ENCODE data around the gene MIGA1.
A peak's percentile ranks its signal among the peaks of the same experiment; 100 is the strongest.
"Not testable (repeated sequence)": the region's sequence is repeated elsewhere in the genome, so short reads cannot be mapped to it uniquely, and the experiment has no call there.

MIGA1 gene

GRCh38 chr1:77802026-77802425 lies 22.6 kb downstream of the MIGA1 start:
- no peak for DNase-seq

- no peak for DNase-seq
These were observed 23.9 kb downstream of the MIGA1 start for GRCh38 chr1:77803371-77803770.

- not testable (repeated sequence) for DNase-seq
These were observed 30.5 kb downstream of the MIGA1 start for GRCh38 chr1:77809787-77810462.

GRCh38 chr1:77811589-77811988 lies 32.1 kb downstream of the MIGA1 start:
- DNase-seq = not testable (repeated sequence)

GRCh38 chr1:77817368-77818209 lies 38.1 kb downstream of the MIGA1 start:
- no peak for DNase-seq

GRCh38 chr1:77820121-77820520 lies 40.7 kb downstream of the MIGA1 start:
- no peak for DNase-seq

- DNase-seq = no peak
These were observed 44.6 kb downstream of the MIGA1 start for GRCh38 chr1:77824079-77824478.

GRCh38 chr1:77824694-77825093 lies 45.2 kb downstream of the MIGA1 start:
- DNase-seq = no peak

- DNase-seq = peak; percentile 22
These were observed 45.8 kb downstream of the MIGA1 start for GRCh38 chr1:77825131-77825709.

GRCh38 chr1:77826851-77827250 lies 47.4 kb downstream of the MIGA1 start:
- not testable (repeated sequence) for DNase-seq

GRCh38 chr1:77828098-77828497 lies 48.6 kb downstream of the MIGA1 start:
- no peak for DNase-seq

- no peak for DNase-seq
These were observed 50.4 kb downstream of the MIGA1 start for GRCh38 chr1:77829851-77830250.

- no peak for DNase-seq
These were observed 51.5 kb downstream of the MIGA1 start for GRCh38 chr1:77830946-77831345.

GRCh38 chr1:77831566-77831965 lies 52.1 kb downstream of the MIGA1 start:
- no peak for DNase-seq

GRCh38 chr1:77831976-77832711 lies 52.7 kb downstream of the MIGA1 start:
- no peak for DNase-seq

- no peak for DNase-seq
These were observed 53.5 kb downstream of the MIGA1 start for GRCh38 chr1:77832901-77833300.

GRCh38 chr1:77833521-77834100 lies 54.2 kb downstream of the MIGA1 start:
- DNase-seq = no peak

- no peak for DNase-seq
These were observed 55.4 kb downstream of the MIGA1 start for GRCh38 chr1:77834771-77835334.

GRCh38 chr1:77841574-77841973 lies 62.1 kb downstream of the MIGA1 start:
- no peak for DNase-seq

GRCh38 chr1:77845951-77846350 lies 66.5 kb downstream of the MIGA1 start:
- DNase-seq = no peak

- no peak for DNase-seq
These were observed 67.5 kb downstream of the MIGA1 start for GRCh38 chr1:77846966-77847365.

- DNase-seq = no peak
These were observed 68.2 kb downstream of the MIGA1 start for GRCh38 chr1:77847621-77848080.
